HFFc6 (cell line): ENCODE measurements around the gene DMTF1. TPM values are rescaled to one million over a fixed set of nuclear protein-coding genes. Genes with fewer than 3 reads are reported as not detected.

ENCODE experiments used
- DNase-seq: peaks from one replicate; pipeline ENCODE4 v3.0.0-alpha.2; 2018
- H3K27ac Mint-ChIP-seq: 2 replicates; pipeline ENCODE4 v1.8.0; 2020; ENCODE audit warnings: mild to moderate bottlenecking, mixed read lengths
- H3K27me3 Mint-ChIP-seq: 2 replicates; pipeline ENCODE4 v1.8.0; 2021; ENCODE audit warnings: mild to moderate bottlenecking, moderate library complexity, mixed read lengths; ENCODE audit not compliant: insufficient read depth
- H3K36me3 Mint-ChIP-seq: 2 replicates; pipeline ENCODE4 v1.8.0; 2021; ENCODE audit warnings: low read depth, mixed read lengths
- H3K4me1 Mint-ChIP-seq: 2 replicates; pipeline ENCODE4 v1.8.0; 2020; ENCODE audit warnings: low read depth, mixed read lengths
- H3K4me3 Mint-ChIP-seq: 2 replicates; pipeline ENCODE4 v1.8.0; 2020; ENCODE audit warnings: mild to moderate bottlenecking, moderate library complexity, mixed read lengths
- H3K9me3 Mint-ChIP-seq: 2 replicates; pipeline ENCODE4 v1.8.0; 2020; ENCODE audit warnings: mild to moderate bottlenecking, mixed read lengths
- CTCF ChIP-seq: fragments of 200-600 bp; sonication (generic); IDR thresholded peaks from 2 replicates; pipeline ENCODE4 v1.5.0; 2021; ENCODE audit warnings: antibody characterized with exemption, mild to moderate bottlenecking
- total RNA-seq, 6 experiments: library from RNA; stranded (reverse); fragmentation: NEBNext Ultra II Directional; extraction: Animal tissue kit (Norgen Biotek cat#: 25700); gene quantifications; 2 replicates in 1 of 6; 3 replicates in 5 of 6; pipeline ENCODE4 v1.2.3, GENCODE V29; 2021

The DMTF1 gene
- total RNA-seq, 6 experiments from 2014 or later, result 26.2 to 33.0 (median 30.7) TPM

DNA sequence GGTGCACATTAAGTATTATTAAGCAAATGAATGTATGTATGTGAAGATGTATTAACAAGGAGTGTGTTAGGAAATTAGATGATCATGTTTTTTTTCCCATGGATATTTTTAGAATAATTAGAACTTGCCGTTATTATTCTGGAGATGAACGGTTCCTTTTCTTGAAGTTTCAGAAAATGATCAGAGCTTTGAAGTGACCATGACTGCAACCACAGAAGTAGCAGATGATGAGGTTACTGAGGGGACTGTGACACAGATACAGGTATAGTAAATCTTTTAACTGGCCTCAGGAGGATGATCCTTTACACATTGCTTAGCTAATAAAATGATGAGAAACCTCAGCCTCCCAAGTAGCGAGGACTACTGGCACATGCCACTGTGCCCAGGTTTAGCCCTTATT is 18.6 kb downstream of the DMTF1 start:
- DNase-seq, result no peak
- no peak overlapping the region for H3K27ac Mint-ChIP-seq
- no peaks in the 10 kb centered on the region for H3K9me3 Mint-ChIP-seq
- peaks cover 17% of the 10 kb centered on the region for H3K4me1 Mint-ChIP-seq
- H3K27me3 Mint-ChIP-seq, result no peaks in the 10 kb centered on the region
- peaks cover 61% of the 10 kb centered on the region for H3K36me3 Mint-ChIP-seq
- TF ChIP-seq CTCF, result no peak
- H3K4me3 Mint-ChIP-seq, result no peak overlapping the region

DNA sequence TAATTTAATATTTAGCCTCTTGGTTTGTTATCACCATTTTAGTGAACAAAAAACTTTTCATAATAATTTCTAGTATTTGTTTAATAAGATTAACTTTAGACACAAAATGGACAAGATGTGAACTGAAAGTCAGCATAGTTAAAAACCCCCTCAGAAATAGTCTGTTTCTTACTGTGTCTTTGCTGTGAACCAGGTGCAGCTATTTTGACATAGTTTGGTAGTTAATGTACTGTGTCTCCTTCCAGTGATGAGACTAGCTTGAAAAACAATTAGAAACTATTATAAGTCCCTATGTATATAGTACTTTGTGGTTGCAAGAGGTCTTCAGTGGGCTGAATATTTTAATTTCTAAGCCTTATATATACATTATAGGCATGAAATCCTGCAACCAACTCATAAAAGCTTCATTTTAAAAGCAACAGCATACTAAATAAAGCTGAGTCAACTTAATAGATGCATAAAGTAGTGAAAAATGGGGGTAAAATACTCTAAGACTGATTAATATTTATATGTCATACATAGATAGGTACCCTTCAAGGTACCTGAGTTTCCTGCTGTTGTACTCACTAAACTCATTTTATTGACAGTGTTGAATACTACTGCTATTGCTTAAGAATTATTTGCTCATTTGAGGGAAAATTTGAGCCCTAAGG is 19.2 kb downstream of the DMTF1 start:
- no peak for DNase-seq
- no peaks in the 10 kb centered on the region for H3K27me3 Mint-ChIP-seq
- peaks cover 59% of the 10 kb centered on the region for H3K36me3 Mint-ChIP-seq
- peaks cover 17% of the 10 kb centered on the region for H3K4me1 Mint-ChIP-seq
- no peak for TF ChIP-seq CTCF
- no peak overlapping the region for H3K4me3 Mint-ChIP-seq
- no peaks in the 10 kb centered on the region for H3K9me3 Mint-ChIP-seq
- H3K27ac Mint-ChIP-seq, result no peak overlapping the region

DNA sequence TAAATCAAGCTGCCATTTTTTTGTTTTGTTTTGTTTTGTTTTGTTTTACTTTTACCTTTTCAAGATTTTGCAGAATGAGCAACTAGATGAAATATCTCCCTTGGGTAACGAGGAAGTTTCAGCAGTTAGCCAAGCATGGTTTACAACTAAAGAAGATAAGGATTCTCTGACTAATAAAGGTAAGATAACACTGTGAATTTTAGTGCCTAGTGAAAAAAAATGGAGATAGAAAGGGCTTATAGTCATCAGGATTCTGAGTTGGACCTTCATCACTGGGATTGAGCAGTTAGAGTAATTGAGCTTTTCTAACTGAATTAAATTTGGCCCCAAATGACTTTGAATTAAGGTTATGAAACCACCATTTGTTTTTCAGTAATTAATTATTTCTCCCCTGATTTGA is 21.2 kb downstream of the DMTF1 start:
- Mint-ChIP-seq H3K36me3 (peaks cover 44% of the 10 kb centered on the region), H3K27ac (no peak overlapping the region), H3K4me3 (no peak overlapping the region), H3K27me3 (no peaks in the 10 kb centered on the region), H3K9me3 (no peaks in the 10 kb centered on the region), H3K4me1 (peaks cover 13% of the 10 kb centered on the region)
- TF ChIP-seq CTCF, result no peak
- DNase-seq, result no peak

GRCh38 chr7:87178320-87178719 is 26.1 kb downstream of the DMTF1 start:
- H3K36me3 Mint-ChIP-seq, result peaks cover 43% of the 10 kb centered on the region
- no peaks in the 10 kb centered on the region for H3K27me3 Mint-ChIP-seq
- H3K27ac Mint-ChIP-seq, result no peak overlapping the region
- H3K4me3 Mint-ChIP-seq, result no peak overlapping the region
- no peaks in the 10 kb centered on the region for H3K4me1 Mint-ChIP-seq
- TF ChIP-seq CTCF, result no peak
- H3K9me3 Mint-ChIP-seq, result no peaks in the 10 kb centered on the region
- no peak for DNase-seq

DNA sequence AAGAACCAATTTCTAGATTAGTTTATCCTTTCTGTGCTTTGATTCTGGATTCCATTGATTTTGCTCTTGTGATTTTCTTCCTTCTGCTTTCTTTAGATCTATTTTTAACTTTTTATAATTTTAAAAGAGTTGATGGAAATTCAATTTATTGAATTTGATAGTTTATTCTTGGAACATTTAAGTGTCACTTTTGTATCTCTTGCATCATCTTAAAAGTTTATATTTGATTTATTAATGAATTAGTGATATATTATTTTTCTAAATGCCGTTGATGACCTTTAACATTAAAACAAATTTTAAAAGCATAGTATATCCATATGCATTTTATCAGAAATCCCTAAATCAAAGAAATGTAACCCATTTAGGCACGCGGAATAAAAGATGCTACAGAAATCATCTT is 26.9 kb downstream of the DMTF1 start:
- Mint-ChIP-seq H3K27me3 (no peaks in the 10 kb centered on the region), H3K36me3 (peaks cover 44% of the 10 kb centered on the region), H3K9me3 (no peaks in the 10 kb centered on the region), H3K4me3 (no peak overlapping the region), H3K4me1 (no peaks in the 10 kb centered on the region), H3K27ac (no peak overlapping the region)
- no peak for TF ChIP-seq CTCF
- DNase-seq, result no peak

GRCh38 chr7:87187120-87187519 is 34.9 kb downstream of the DMTF1 start:
- peaks cover 55% of the 10 kb centered on the region for H3K36me3 Mint-ChIP-seq
- no peaks in the 10 kb centered on the region for H3K27me3 Mint-ChIP-seq
- no peaks in the 10 kb centered on the region for H3K9me3 Mint-ChIP-seq
- H3K4me1 Mint-ChIP-seq, result no peaks in the 10 kb centered on the region
- no peak for DNase-seq
- no peak for TF ChIP-seq CTCF
- no peak overlapping the region for H3K27ac Mint-ChIP-seq
- H3K4me3 Mint-ChIP-seq, result no peak overlapping the region
